H1 (cell line): ENCODE measurements around the gene SYNGR4. TPM values are rescaled to one million over a fixed set of nuclear protein-coding genes. Genes with fewer than 3 reads are reported as not detected.
"Not testable (repeated sequence)": the region's sequence is repeated elsewhere in the genome, so short reads cannot be mapped to it uniquely, and the experiment has no call there.

Source experiments
- CTCF ChIA-PET: fragments of 300-600 bp; sonication (Branson Sonifier 250); formaldehyde crosslinking; loops from one replicate; lab custom pipeline; 2021; ENCODE audit not compliant: partially characterized antibody; lab: Charles Lee
- POLR2A ChIA-PET: fragments of 300-600 bp; sonication (Branson Sonifier 250); formaldehyde crosslinking; loops from one replicate; lab custom pipeline; 2021; ENCODE audit warnings: inconsistent platforms; ENCODE audit not compliant: partially characterized antibody; lab: Charles Lee
- DNase-seq, 2 experiments: peaks; one replicate each; pipeline versions ENCODE4 v3.0.0 to v3.0.0-alpha.2; 2010 to 2022; ENCODE audit warnings: low spot score in 2 of 2, low read depth in 1 of 2, mixed read lengths in 1 of 2
- FAIRE-seq: peaks from 2 replicates; lab custom pipeline; 2011; peaks lifted over from hg19 to GRCh38; lab: Jason Lieb, UNC
- H2AFZ ChIP-seq: 2 replicates; pipeline ENCODE4 v1.8.1; 2012; ENCODE audit warnings: low read length, inconsistent platforms
- H2AK5ac ChIP-seq: 2 replicates; pipeline ENCODE4 v1.6.1; 2013; ENCODE audit warnings: low read depth, low read length
- H2BK120ac ChIP-seq: replicated peaks from 2 replicates; pipeline ENCODE3; 2013; ENCODE audit warnings: low read depth, low read length, inconsistent platforms
- H2BK12ac ChIP-seq: 2 replicates; pipeline ENCODE4 v1.6.1; 2013; ENCODE audit warnings: low read depth, low read length
- H2BK15ac ChIP-seq: 2 replicates; pipeline ENCODE4 v1.6.1; 2013; ENCODE audit warnings: low read length
- H2BK20ac ChIP-seq: 2 replicates; pipeline ENCODE4 v1.6.1; 2013; ENCODE audit warnings: low read length
- H2BK5ac ChIP-seq: 2 replicates; pipeline ENCODE4 v1.6.1; 2013; ENCODE audit warnings: low read depth, low read length
- H3K14ac ChIP-seq: 2 replicates; pipeline ENCODE4 v1.6.1; 2013; ENCODE audit warnings: inconsistent platforms; ENCODE audit not compliant: insufficient read length
- H3K18ac ChIP-seq: 2 replicates; pipeline ENCODE4 v1.6.1; 2013; ENCODE audit warnings: low read length; ENCODE audit errors: extremely low read depth
- H3K23ac ChIP-seq: 2 replicates; pipeline ENCODE4 v1.6.1; 2013; ENCODE audit warnings: inconsistent platforms; ENCODE audit not compliant: insufficient read length
- H3K23me2 ChIP-seq: 2 replicates; pipeline ENCODE4 v1.6.1; 2013; ENCODE audit warnings: low read depth, low read length
- H3K27ac ChIP-seq: 2 replicates; pipeline ENCODE4 v1.6.1; 2011; ENCODE audit warnings: low read depth, low read length, inconsistent platforms
- H3K27me3 ChIP-seq, 4 experiments: replicated peaks in 1 of 4; 1 replicate in 1 of 4; 2 replicates in 3 of 4; pipeline versions ENCODE4 v1.6.1 to v1.8.1; 2011 to 2013; ENCODE audit warnings: low read length in 3 of 4, mild to moderate bottlenecking in 3 of 4, inconsistent platforms in 2 of 4, mixed read lengths in 2 of 4, moderate library complexity in 1 of 4; ENCODE audit not compliant: control insufficient read depth in 3 of 4, insufficient read depth in 3 of 4; ENCODE audit errors: extremely low read depth in 1 of 4
- H3K36me3 ChIP-seq, 4 experiments: 2 replicates each; pipeline versions ENCODE4 v1.6.1 to v1.8.1; 2011 to 2013; ENCODE audit warnings: mild to moderate bottlenecking in 4 of 4, low read length in 3 of 4, moderate library complexity in 2 of 4, control low read depth in 1 of 4, inconsistent platforms in 1 of 4; ENCODE audit not compliant: insufficient read depth in 4 of 4, control insufficient read depth in 2 of 4
- H3K4ac ChIP-seq: replicated peaks from 2 replicates; pipeline ENCODE3; 2013; ENCODE audit warnings: low read length, low read depth, mixed read lengths, inconsistent platforms; ENCODE audit not compliant: insufficient read length
- H3K4me1 ChIP-seq, 4 experiments: replicated peaks in 1 of 4; 1 replicate in 1 of 4; 2 replicates in 3 of 4; pipeline versions ENCODE4 v1.6.1 to v1.8.1; 2011 to 2013; ENCODE audit warnings: low read length in 3 of 4, inconsistent platforms in 2 of 4, mixed read lengths in 1 of 4; ENCODE audit not compliant: insufficient read depth in 4 of 4, control insufficient read depth in 3 of 4
- H3K4me2 ChIP-seq, 2 experiments: 2 replicates each; pipeline versions ENCODE4 v1.6.1 to v1.8.1; 2011 to 2013; ENCODE audit warnings: low read depth in 2 of 2, low read length in 2 of 2, control low read depth in 1 of 2, inconsistent platforms in 1 of 2, mild to moderate bottlenecking in 1 of 2; ENCODE audit not compliant: insufficient read depth in 1 of 2
- H3K4me3 ChIP-seq, 4 experiments: fragments of 200-600, 300-600 bp in 1 of 4; sonication (generic), shearing (Covaris generic), sonication (Bioruptor Twin) in 1 of 4; 2 replicates each; pipeline versions ENCODE4 v1.5.1 to v1.8.1; 2011 to 2016; ENCODE audit warnings: low read length in 4 of 4, low read depth in 3 of 4, control low read depth in 2 of 4, inconsistent platforms in 2 of 4, mild to moderate bottlenecking in 2 of 4, mixed read lengths in 1 of 4, moderate library complexity in 1 of 4; ENCODE audit not compliant: insufficient read depth in 2 of 4; ENCODE audit errors: extremely low read depth in 1 of 4
- H3K56ac ChIP-seq: replicated peaks from 2 replicates; pipeline ENCODE3; 2013; ENCODE audit warnings: low read depth, mild to moderate bottlenecking, mixed read lengths, low read length, inconsistent platforms; ENCODE audit not compliant: insufficient read length
- H3K79me1 ChIP-seq: 2 replicates; pipeline ENCODE4 v1.6.1; 2013; ENCODE audit warnings: low read depth, low read length, control low read depth
- H3K79me2 ChIP-seq, 2 experiments: 2 replicates each; pipeline versions ENCODE4 v1.6.1 to v1.8.1; 2012 to 2013; ENCODE audit warnings: low read length in 2 of 2, mild to moderate bottlenecking in 2 of 2, inconsistent platforms in 1 of 2; ENCODE audit not compliant: insufficient read depth in 2 of 2, control insufficient read depth in 1 of 2
- H3K9ac ChIP-seq, 4 experiments: replicated peaks in 1 of 4; 1 replicate in 1 of 4; 2 replicates in 3 of 4; pipeline versions ENCODE4 v1.6.1 to v1.8.1; 2011 to 2013; ENCODE audit warnings: low read depth in 3 of 4, low read length in 3 of 4, control low read depth in 2 of 4, mild to moderate bottlenecking in 2 of 4, moderate library complexity in 2 of 4, inconsistent platforms in 1 of 4; ENCODE audit errors: extremely low read depth in 1 of 4
- H3K9me3 ChIP-seq, 2 experiments: 2 replicates each; pipeline versions ENCODE4 v1.6.1 to v1.8.1; 2012 to 2013; ENCODE audit warnings: mild to moderate bottlenecking in 2 of 2, moderate library complexity in 2 of 2, control low read depth in 1 of 2, inconsistent platforms in 1 of 2, low read depth in 1 of 2, low read length in 1 of 2, mixed read lengths in 1 of 2; ENCODE audit not compliant: insufficient read depth in 2 of 2
- H4K20me1 ChIP-seq, 2 experiments: replicated peaks in 1 of 2; 2 replicates each; pipeline versions ENCODE3 to v1.8.1; 2011 to 2013; ENCODE audit warnings: inconsistent platforms in 2 of 2, low read length in 2 of 2, mild to moderate bottlenecking in 1 of 2; ENCODE audit not compliant: insufficient read depth in 2 of 2, control insufficient read depth in 1 of 2
- H4K5ac ChIP-seq: 2 replicates; pipeline ENCODE4 v1.6.1; 2013; ENCODE audit warnings: low read length, low read depth, mixed read lengths, inconsistent platforms; ENCODE audit not compliant: insufficient read length
- H4K8ac ChIP-seq: 2 replicates; pipeline ENCODE4 v1.8.0; 2013; ENCODE audit warnings: mild to moderate bottlenecking, moderate library complexity, low read length, inconsistent platforms; ENCODE audit not compliant: insufficient read depth; ENCODE audit errors: extremely low read depth
- H4K91ac ChIP-seq: replicated peaks from 2 replicates; pipeline ENCODE3; 2013; ENCODE audit warnings: low read length, mixed read lengths, inconsistent platforms; ENCODE audit not compliant: insufficient read length
- WGBS, 2 experiments: shearing (Covaris generic) in 1 of 2; methylation state at CpG; one replicate each; pipeline versions ENCODE4 v1.1.6 to v1.1.7; 2013 to 2015; ENCODE audit warnings: low lambda C conversion rate in 2 of 2, mixed read lengths in 2 of 2, inconsistent platforms in 1 of 2, low coverage in 1 of 2, missing lambda C conversion rate in 1 of 2; ENCODE audit not compliant: insufficient replicate concordance in 2 of 2, insufficient coverage in 1 of 2, insufficient read length in 1 of 2; ENCODE audit errors: extremely low coverage in 1 of 2, missing lambda C conversion rate in 1 of 2; 5-methylcytosine and 5-hydroxymethylcytosine counted together
- polyA plus RNA-seq, 7 experiments: library from polyadenylated mRNA; depleted of rRNA in 3 of 7; stranded (reverse) in 5 of 7; unstranded in 2 of 7; fragments of >200 nt in 5 of 7; fragments of 200-250 nt in 2 of 7; gene quantifications; 1 replicate in 5 of 7; 2 replicates in 1 of 7; 4 replicates in 1 of 7; pipeline versions ENCODE4 v1.2.1 to v1.2.3, GENCODE V29; 2011 to 2013; ENCODE audit warnings: missing spikeins in 2 of 7, mixed read lengths in 2 of 7
- total RNA-seq: library from RNA; stranded (reverse); fragmentation: NEBNext Ultra II Directional; extraction: Animal tissue kit (Norgen Biotek cat#: 25700); gene quantifications from 2 replicates; pipeline ENCODE4 v1.2.1, GENCODE V29; 2021

The SYNGR4 gene
- total and polyA plus RNA-seq, 2 of the 8 experiments (the other 6 are each of a cell fraction or from before 2014, with no cell fraction given) = 0.41 TPM; not detected in 1

DNA sequence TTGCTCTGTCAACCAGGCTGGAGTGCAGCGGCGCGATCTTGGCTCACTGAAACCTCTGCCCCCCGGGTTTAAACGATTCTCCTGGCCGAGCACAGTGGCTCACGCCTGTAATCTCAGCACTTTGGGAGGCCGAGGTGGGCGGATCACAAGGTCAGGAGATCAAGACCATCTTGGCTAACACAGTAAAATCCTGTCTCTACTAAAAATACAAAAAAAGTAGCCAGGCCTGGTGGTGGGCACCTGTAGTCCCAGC lies 46.5 kb upstream of the SYNGR4 start:
- H4K8ac ChIP-seq, H3K27ac ChIP-seq, FAIRE-seq, H2BK12ac ChIP-seq, H3K27me3 ChIP-seq, H3K79me1 ChIP-seq, H3K4me3 ChIP-seq, H3K14ac ChIP-seq, H2BK15ac ChIP-seq, H2AK5ac ChIP-seq, DNase-seq, H4K20me1 ChIP-seq, H3K9me3 ChIP-seq, H3K23me2 ChIP-seq, H2BK5ac ChIP-seq, H4K91ac ChIP-seq, H3K56ac ChIP-seq, H2BK20ac ChIP-seq, H3K18ac ChIP-seq, H3K23ac ChIP-seq, H4K5ac ChIP-seq, H3K36me3 ChIP-seq, H2AFZ ChIP-seq, H3K9ac ChIP-seq, H3K4ac ChIP-seq, H3K4me2 ChIP-seq, H3K79me2 ChIP-seq, H2BK120ac ChIP-seq: not testable (repeated sequence)
- CTCF ChIA-PET = interaction anchor here (0.6 to 5.0 kb wide), 11 partner anchors 9 to 109 kb away, joined by 3 to 60 read pairs (median 5); partner anchors contain the start of gene KDELR1
- POLR2A ChIA-PET = interaction anchor here (1.4 to 8.1 kb wide), 3 partner anchors 16 to 28 kb away, joined by 3 to 35 read pairs (median 4); no protein-coding TSS in a partner anchor
- WGBS, 2 experiments = 89% methylated on average over 9 of the region's 9 CpGs; no CpG with 5 or more reads in 1 of the 2 experiments
- peaks cover 0 to 17% (median 8%) of the 10 kb centered on the region in 4 experiments; a peak in 5 of 7 replicates for H3K4me1 ChIP-seq
